ENCODE results near the gene FAM171A1. TPM values are rescaled to one million over a fixed set of nuclear protein-coding genes. Genes with fewer than 3 reads are reported as not detected.

The FAM171A1 gene
- total and polyA plus RNA-seq, 2 donors (not counting 1 experiment from before 2014, with no cell fraction given): 8.8 to 10.3 TPM

DNA sequence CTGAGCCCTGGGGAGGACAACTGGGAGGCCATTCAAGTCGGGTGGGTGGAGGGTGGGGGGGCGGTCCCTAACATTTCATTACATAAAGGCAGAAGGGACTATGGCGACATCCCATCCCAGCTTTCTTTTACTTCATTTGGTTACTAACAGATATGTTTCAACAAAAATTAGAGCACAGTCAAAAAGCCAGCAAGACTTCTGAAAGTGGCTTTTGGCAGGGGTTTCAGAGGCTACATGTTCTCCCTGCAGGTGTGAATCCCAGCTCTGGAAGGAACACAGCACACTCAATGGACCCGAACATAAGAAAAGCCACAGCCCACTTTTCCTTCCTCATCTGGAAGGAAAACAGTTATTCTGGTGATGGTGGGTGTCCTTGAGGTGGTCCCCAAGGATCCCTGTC lies 7.1 kb downstream of the FAM171A1 start:
- Histone ChIP-seq H3K9me3 (ENCODE audit: control insufficient read depth, insufficient read depth, low read depth, low read length) (no peaks in the 10 kb centered on the region), H3K27me3 (ENCODE audit: control insufficient read depth, insufficient read depth, low read length) (no peaks in the 10 kb centered on the region), H3K36me3 (ENCODE audit: control insufficient read depth, insufficient read depth, low read length) (no peaks in the 10 kb centered on the region), H2AFZ (ENCODE audit: low read length) (no peak overlapping the region), H3K79me2 (ENCODE audit: control insufficient read depth, insufficient read depth, low read length) (peaks cover 10% of the 10 kb centered on the region), H3K27ac (ENCODE audit: insufficient read depth, low read length) (no peak overlapping the region), H3K9ac (ENCODE audit: insufficient read depth, low read length) (no peak overlapping the region), H4K20me1 (ENCODE audit: control insufficient read depth, extremely low read depth, insufficient read depth, low read length) (no peaks in the 10 kb centered on the region), H3K4me1 (ENCODE audit: control insufficient read depth, extremely low read depth, insufficient read depth, low read length) (no peaks in the 10 kb centered on the region), H3K4me2 (ENCODE audit: extremely low read depth, insufficient read depth, low read length) (no peak overlapping the region), H3K4me3 (replicated peaks in 1 of 4; ENCODE audit: control extremely low read depth in 1 of 4, insufficient read depth in 1 of 4, low read depth in 3 of 4, low read length in 4 of 4) (no peak overlapping the region)
- no peak for DNase-seq (ENCODE audit: low read depth in 2 of 2)
- no peak for TF ChIP-seq EZH2 (IDR thresholded peaks at IDR 0.05; ENCODE audit: low read length, missing control alignments)
- TF ChIP-seq, protein P1, sequence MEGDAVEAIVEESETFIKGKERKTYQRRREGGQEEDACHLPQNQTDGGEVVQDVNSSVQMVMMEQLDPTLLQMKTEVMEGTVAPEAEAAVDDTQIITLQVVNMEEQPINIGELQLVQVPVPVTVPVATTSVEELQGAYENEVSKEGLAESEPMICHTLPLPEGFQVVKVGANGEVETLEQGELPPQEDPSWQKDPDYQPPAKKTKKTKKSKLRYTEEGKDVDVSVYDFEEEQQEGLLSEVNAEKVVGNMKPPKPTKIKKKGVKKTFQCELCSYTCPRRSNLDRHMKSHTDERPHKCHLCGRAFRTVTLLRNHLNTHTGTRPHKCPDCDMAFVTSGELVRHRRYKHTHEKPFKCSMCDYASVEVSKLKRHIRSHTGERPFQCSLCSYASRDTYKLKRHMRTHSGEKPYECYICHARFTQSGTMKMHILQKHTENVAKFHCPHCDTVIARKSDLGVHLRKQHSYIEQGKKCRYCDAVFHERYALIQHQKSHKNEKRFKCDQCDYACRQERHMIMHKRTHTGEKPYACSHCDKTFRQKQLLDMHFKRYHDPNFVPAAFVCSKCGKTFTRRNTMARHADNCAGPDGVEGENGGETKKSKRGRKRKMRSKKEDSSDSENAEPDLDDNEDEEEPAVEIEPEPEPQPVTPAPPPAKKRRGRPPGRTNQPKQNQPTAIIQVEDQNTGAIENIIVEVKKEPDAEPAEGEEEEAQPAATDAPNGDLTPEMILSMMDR (conservative IDR thresholded peaks at IDR 0.05 in 1 of 2, IDR thresholded peaks at IDR 0.05 in 1 of 2; ENCODE audit: low read depth in 1 of 2, low read length in 2 of 2): no peak

DNA sequence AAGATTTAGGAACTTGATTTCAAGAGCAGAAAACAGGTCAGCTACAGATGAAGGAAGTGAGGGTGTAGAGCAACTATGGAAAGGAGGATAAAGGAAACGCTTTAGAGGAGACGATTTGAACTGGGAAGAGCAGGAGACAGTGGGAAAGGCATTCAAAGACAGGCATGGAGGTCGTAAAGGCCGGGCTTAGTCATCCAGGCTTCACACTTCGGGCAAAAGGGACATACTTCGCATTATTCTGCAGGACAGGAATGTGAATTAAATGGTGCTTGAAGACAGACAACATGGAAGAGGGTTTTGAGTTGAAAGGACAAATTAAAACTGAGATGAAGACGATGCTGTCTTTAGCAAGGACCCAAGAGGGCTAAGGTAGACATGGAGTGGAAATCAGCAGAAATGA lies 8.1 kb downstream of the FAM171A1 start:
- Histone ChIP-seq H3K9me3 (ENCODE audit: control insufficient read depth, insufficient read depth, low read depth, low read length) (no peaks in the 10 kb centered on the region), H3K36me3 (ENCODE audit: control insufficient read depth, insufficient read depth, low read length) (no peaks in the 10 kb centered on the region), H3K9ac (ENCODE audit: insufficient read depth, low read length) (no peak overlapping the region), H4K20me1 (ENCODE audit: control insufficient read depth, extremely low read depth, insufficient read depth, low read length) (no peaks in the 10 kb centered on the region), H2AFZ (ENCODE audit: low read length) (no peak overlapping the region), H3K79me2 (ENCODE audit: control insufficient read depth, insufficient read depth, low read length) (peaks cover 4% of the 10 kb centered on the region), H3K4me2 (ENCODE audit: extremely low read depth, insufficient read depth, low read length) (no peak overlapping the region), H3K4me3 (replicated peaks in 1 of 4; ENCODE audit: control extremely low read depth in 1 of 4, insufficient read depth in 1 of 4, low read depth in 3 of 4, low read length in 4 of 4) (no peak overlapping the region), H3K27me3 (ENCODE audit: control insufficient read depth, insufficient read depth, low read length) (no peaks in the 10 kb centered on the region), H3K27ac (ENCODE audit: insufficient read depth, low read length) (no peak overlapping the region), H3K4me1 (ENCODE audit: control insufficient read depth, extremely low read depth, insufficient read depth, low read length) (no peaks in the 10 kb centered on the region)
- DNase-seq (ENCODE audit: low read depth in 2 of 2): peak in 1 of 2 donors; percentile 28
- TF ChIP-seq, protein P1 (conservative IDR thresholded peaks at IDR 0.05 in 1 of 2, IDR thresholded peaks at IDR 0.05 in 1 of 2; ENCODE audit: low read depth in 1 of 2, low read length in 2 of 2): no peak
- TF ChIP-seq EZH2 (IDR thresholded peaks at IDR 0.05; ENCODE audit: low read length, missing control alignments): no peak

DNA sequence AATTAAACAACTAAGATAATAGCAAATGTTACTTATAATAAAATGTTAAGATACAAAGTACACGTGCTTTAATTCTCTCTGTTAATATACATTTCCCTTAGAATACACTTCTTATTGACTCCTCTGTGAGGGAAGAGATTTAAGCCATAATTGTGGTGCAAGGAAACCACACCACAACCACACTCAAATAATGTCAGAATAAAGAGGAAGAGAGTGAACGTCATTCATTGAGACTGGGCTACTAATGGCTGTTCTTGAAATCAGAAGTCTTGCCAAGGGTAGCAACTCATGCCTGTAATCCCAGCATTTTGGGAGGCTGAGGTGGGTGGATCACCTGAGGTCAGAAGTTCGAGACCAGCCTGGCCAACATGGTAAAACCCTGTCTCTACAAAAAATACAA lies 10.0 kb downstream of the FAM171A1 start:
- Histone ChIP-seq H3K27me3 (ENCODE audit: control insufficient read depth, insufficient read depth, low read length) (no peaks in the 10 kb centered on the region), H3K9me3 (ENCODE audit: control insufficient read depth, insufficient read depth, low read depth, low read length) (no peaks in the 10 kb centered on the region), H3K27ac (ENCODE audit: insufficient read depth, low read length) (no peak overlapping the region), H4K20me1 (ENCODE audit: control insufficient read depth, extremely low read depth, insufficient read depth, low read length) (no peaks in the 10 kb centered on the region), H3K4me3 (replicated peaks in 1 of 4; ENCODE audit: control extremely low read depth in 1 of 4, insufficient read depth in 1 of 4, low read depth in 3 of 4, low read length in 4 of 4) (no peak overlapping the region), H3K79me2 (ENCODE audit: control insufficient read depth, insufficient read depth, low read length) (peaks cover 4% of the 10 kb centered on the region), H3K36me3 (ENCODE audit: control insufficient read depth, insufficient read depth, low read length) (no peaks in the 10 kb centered on the region), H3K4me2 (ENCODE audit: extremely low read depth, insufficient read depth, low read length) (no peak overlapping the region), H2AFZ (ENCODE audit: low read length) (no peak overlapping the region), H3K4me1 (ENCODE audit: control insufficient read depth, extremely low read depth, insufficient read depth, low read length) (no peaks in the 10 kb centered on the region), H3K9ac (ENCODE audit: insufficient read depth, low read length) (no peak overlapping the region)
- TF ChIP-seq EZH2 (IDR thresholded peaks at IDR 0.05; ENCODE audit: low read length, missing control alignments): no peak
- TF ChIP-seq, protein P1 (conservative IDR thresholded peaks at IDR 0.05 in 1 of 2, IDR thresholded peaks at IDR 0.05 in 1 of 2; ENCODE audit: low read depth in 1 of 2, low read length in 2 of 2): no peak
- no peak for DNase-seq (ENCODE audit: low read depth in 2 of 2)

All from fibroblast of lung (primary cell).